Smooth muscle cell (in vitro differentiated cells): ENCODE data around the gene OR10H2. TPM values are rescaled to one million over a fixed set of nuclear protein-coding genes. Genes with fewer than 3 reads are reported as not detected.

Experiments used
- DNase-seq: peaks from one replicate; lab custom pipeline; 2025; ENCODE audit not compliant: unreplicated experiment; lab: John Stamatoyannopoulos, UW
- H2AFZ ChIP-seq: fragments of 200-600 bp; sonication (generic); 2 replicates; pipeline ENCODE4 v1.6.0; 2016; ENCODE audit warnings: antibody characterized with exemption, low read depth, mild to moderate bottlenecking
- H3F3A ChIP-seq: fragments of 200-600 bp; sonication (generic); 2 replicates; pipeline ENCODE4 v1.6.0; 2017; ENCODE audit warnings: antibody characterized with exemption, low read depth
- H3K27ac ChIP-seq: fragments of 200-600 bp; sonication (generic); 2 replicates; pipeline ENCODE4 v1.5.1; 2016; ENCODE audit warnings: low read depth, mild to moderate bottlenecking
- H3K27me3 ChIP-seq: fragments of 200-600 bp; sonication (generic); 2 replicates; pipeline ENCODE4 v1.6.1; 2016; ENCODE audit warnings: low read depth, mild to moderate bottlenecking
- H3K36me3 ChIP-seq: fragments of 200-600 bp; sonication (generic); 2 replicates; pipeline ENCODE4 v1.5.1; 2016; ENCODE audit warnings: low read depth
- H3K4me1 ChIP-seq: fragments of 200-600 bp; sonication (generic); 2 replicates; pipeline ENCODE4 v1.5.1; 2016; ENCODE audit warnings: low read depth
- H3K4me2 ChIP-seq: fragments of 200-600 bp; sonication (generic); 2 replicates; pipeline ENCODE4 v1.6.0; 2016; ENCODE audit warnings: mild to moderate bottlenecking
- H3K4me3 ChIP-seq: fragments of 200-600 bp; sonication (generic); 2 replicates; pipeline ENCODE4 v1.5.1; 2016; ENCODE audit warnings: mild to moderate bottlenecking
- H3K79me2 ChIP-seq: fragments of 200-600 bp; sonication (generic); 2 replicates; pipeline ENCODE4 v1.6.0; 2016; ENCODE audit warnings: low read depth, mild to moderate bottlenecking
- H3K9ac ChIP-seq: fragments of 200-600 bp; sonication (generic); 2 replicates; pipeline ENCODE4 v1.6.0; 2016; ENCODE audit warnings: low read depth
- H3K9me3 ChIP-seq: fragments of 200-600 bp; sonication (generic); replicated peaks from 2 replicates; pipeline ENCODE4 v1.5.1; 2016; ENCODE audit warnings: low read depth
- H4K20me1 ChIP-seq: fragments of 200-600 bp; sonication (generic); 2 replicates; pipeline ENCODE4 v1.6.0; 2016; ENCODE audit warnings: low read depth
- CTCF ChIP-seq: fragments of 200-600 bp; sonication (generic); IDR thresholded peaks from 2 replicates; pipeline ENCODE4 v1.5.1; 2017; ENCODE audit warnings: borderline replicate concordance, mild to moderate bottlenecking, antibody characterized with exemption; ENCODE audit not compliant: insufficient read depth, poor library complexity, severe bottlenecking
- WGBS: methylation state at CpG from one replicate; pipeline ENCODE4 v1.1.7; 2016; ENCODE audit warnings: low lambda C conversion rate; 5-methylcytosine and 5-hydroxymethylcytosine counted together
- polyA plus RNA-seq: library from polyadenylated mRNA; unstranded; fragments of >200 nt; fragmentation: Nextera tagmentation; extraction: Ambion mirVana; gene quantifications from 2 replicates; pipeline ENCODE4 v1.2.1, GENCODE V29; 2016
- total RNA-seq: library from RNA; depleted of rRNA; stranded (reverse); fragments of >200 nt; gene quantifications from 2 replicates; pipeline ENCODE4 v1.2.3, GENCODE V29; 2014

Gene OR10H2
- total and polyA plus RNA-seq, 2 experiments from 2014 or later: not detected

GRCh38 chr19:15683411-15683810 is 44.4 kb upstream of the OR10H2 start:
- no peak for TF ChIP-seq CTCF
- Histone ChIP-seq H3K27me3 (no peaks in the 10 kb centered on the region), H3K4me1 (no peaks in the 10 kb centered on the region), H3K27ac (no peak overlapping the region), H3K9me3 (peaks cover 4% of the 10 kb centered on the region), H3K79me2 (no peaks in the 10 kb centered on the region), H4K20me1 (no peaks in the 10 kb centered on the region), H3K9ac (no peak overlapping the region), H2AFZ (no peak overlapping the region), H3F3A (no peaks in the 10 kb centered on the region), H3K4me2 (no peak overlapping the region), H3K36me3 (no peaks in the 10 kb centered on the region), H3K4me3 (no peak overlapping the region)
- 83% methylated on average over 10 of the region's 10 CpGs for WGBS
- no peak for DNase-seq

GRCh38 chr19:15684828-15685227 is 43.0 kb upstream of the OR10H2 start:
- TF ChIP-seq CTCF: no peak
- WGBS: 67% methylated on average over 9 of the region's 9 CpGs
- Histone ChIP-seq H3K36me3 (no peaks in the 10 kb centered on the region), H3K4me2 (no peak overlapping the region), H3K9ac (no peak overlapping the region), H4K20me1 (no peaks in the 10 kb centered on the region), H3K9me3 (peaks cover 4% of the 10 kb centered on the region), H3F3A (no peaks in the 10 kb centered on the region), H3K79me2 (no peaks in the 10 kb centered on the region), H3K27me3 (no peaks in the 10 kb centered on the region), H3K27ac (no peak overlapping the region), H2AFZ (no peak overlapping the region), H3K4me3 (no peak overlapping the region), H3K4me1 (no peaks in the 10 kb centered on the region)
- no peak for DNase-seq

- DNase-seq: no peak
- H3K4me1 ChIP-seq: no peaks in the 10 kb centered on the region
- no peak overlapping the region for H3K27ac ChIP-seq
- H3K9ac ChIP-seq: no peak overlapping the region
- 79% methylated on average over 19 of the region's 19 CpGs for WGBS
- TF ChIP-seq CTCF: no peak
- H4K20me1 ChIP-seq: no peaks in the 10 kb centered on the region
- no peak overlapping the region for H2AFZ ChIP-seq
- H3K9me3 ChIP-seq: no peaks in the 10 kb centered on the region
- H3K4me3 ChIP-seq: no peak overlapping the region
- no peaks in the 10 kb centered on the region for H3K36me3 ChIP-seq
- H3K4me2 ChIP-seq: no peak overlapping the region
- no peaks in the 10 kb centered on the region for H3K79me2 ChIP-seq
- no peaks in the 10 kb centered on the region for H3F3A ChIP-seq
- H3K27me3 ChIP-seq: no peaks in the 10 kb centered on the region
Observed at GRCh38 chr19:15696654-15697194, 31.1 kb upstream of the OR10H2 start.

- Histone ChIP-seq H2AFZ (no peak overlapping the region), H3K4me1 (no peaks in the 10 kb centered on the region), H3K27me3 (no peaks in the 10 kb centered on the region), H3K9ac (no peak overlapping the region), H4K20me1 (no peaks in the 10 kb centered on the region), H3K9me3 (peaks cover 5% of the 10 kb centered on the region), H3K4me3 (no peak overlapping the region), H3F3A (no peaks in the 10 kb centered on the region), H3K4me2 (no peak overlapping the region), H3K27ac (no peak overlapping the region), H3K79me2 (no peaks in the 10 kb centered on the region), H3K36me3 (no peaks in the 10 kb centered on the region)
- no peak for TF ChIP-seq CTCF
- no peak for DNase-seq
- WGBS: 59% methylated on average over 4 of the region's 4 CpGs
Observed at GRCh38 chr19:15701757-15702533, 25.9 kb upstream of the OR10H2 start.
